Liver (tissue), 9 donors: ENCODE data around the gene ERBB2. TPM values are rescaled to one million over a fixed set of nuclear protein-coding genes. Genes with fewer than 3 reads are reported as not detected.

Source experiments
- DNase-seq: peaks from one replicate; pipeline ENCODE4 v3.0.0-alpha.2; 2017; ENCODE audit warnings: low spot score
- H3K27ac ChIP-seq, 2 donors: one replicate each; pipeline ENCODE4 v1.7.0; 2013; ENCODE audit warnings: inconsistent platforms in 2 of 2, low read length in 2 of 2, control low read depth in 1 of 2, low read depth in 1 of 2, mild to moderate bottlenecking in 1 of 2
- H3K27me3 ChIP-seq, 4 donors: one replicate each; pipeline versions ENCODE4 v1.6.1 to v1.7.0; 2013; ENCODE audit warnings: low read length in 3 of 4, inconsistent platforms in 1 of 4, mild to moderate bottlenecking in 1 of 4, moderate library complexity in 1 of 4; ENCODE audit not compliant: control insufficient read depth in 4 of 4, insufficient read depth in 4 of 4
- H3K36me3 ChIP-seq, 4 donors: one replicate each; pipeline versions ENCODE4 v1.6.1 to v1.7.0; 2013; ENCODE audit warnings: low read length in 3 of 4, mild to moderate bottlenecking in 3 of 4, low read depth in 1 of 4, moderate library complexity in 1 of 4; ENCODE audit not compliant: control insufficient read depth in 4 of 4, insufficient read depth in 3 of 4
- H3K4me1 ChIP-seq, 4 donors: one replicate each; pipeline versions ENCODE4 v1.6.1 to v1.7.0; 2013; ENCODE audit warnings: low read length in 3 of 4, mild to moderate bottlenecking in 3 of 4, moderate library complexity in 1 of 4; ENCODE audit not compliant: control insufficient read depth in 4 of 4, insufficient read depth in 4 of 4
- H3K4me3 ChIP-seq, 3 donors: one replicate each; pipeline versions ENCODE4 v1.6.1 to v1.7.0; 2013; ENCODE audit warnings: low read length in 3 of 3, control low read depth in 1 of 3, low read depth in 1 of 3, mild to moderate bottlenecking in 1 of 3
- H3K9ac ChIP-seq, 2 donors: one replicate each; pipeline ENCODE4 v1.7.0; 2013; ENCODE audit warnings: low read length in 2 of 2, mild to moderate bottlenecking in 2 of 2, moderate library complexity in 2 of 2, control low read depth in 1 of 2, low read depth in 1 of 2
- H3K9me3 ChIP-seq, 4 donors: one replicate each; pipeline versions ENCODE4 v1.6.1 to v1.7.0; 2013; ENCODE audit warnings: low read length in 3 of 4; ENCODE audit not compliant: control insufficient read depth in 4 of 4
- FOXA1 ChIP-seq: IDR thresholded peaks from 2 replicates; pipeline ENCODE4 v1.6.1; 2016; ENCODE audit warnings: antibody characterized with exemption
- HNF4A ChIP-seq, 2 donors: conservative IDR thresholded peaks; 2 replicates each; pipeline ENCODE4 v1.6.1; 2016; ENCODE audit warnings: antibody characterized with exemption in 2 of 2, mild to moderate bottlenecking in 2 of 2
- JUND ChIP-seq, 2 donors: IDR thresholded peaks; 2 replicates each; pipeline ENCODE4 v1.6.1; 2016; ENCODE audit warnings: antibody characterized with exemption in 2 of 2
- NR2F2 ChIP-seq: IDR thresholded peaks from 2 replicates; pipeline ENCODE4 v1.6.1; 2016; ENCODE audit warnings: antibody characterized with exemption
- RXRA ChIP-seq, 2 donors: IDR thresholded peaks; 2 replicates each; pipeline ENCODE4 v1.6.1; 2017 to 2018; ENCODE audit warnings: antibody characterized with exemption in 2 of 2, mild to moderate bottlenecking in 1 of 2
- SP1 ChIP-seq: IDR thresholded peaks from 2 replicates; pipeline ENCODE4 v1.6.1; 2018; ENCODE audit warnings: antibody characterized with exemption, mild to moderate bottlenecking
- TAF1 ChIP-seq: conservative IDR thresholded peaks from 2 replicates; pipeline ENCODE4 v1.6.1; 2016; ENCODE audit warnings: antibody characterized with exemption, mild to moderate bottlenecking
- YY1 ChIP-seq: IDR thresholded peaks from 2 replicates; pipeline ENCODE4 v1.6.1; 2016; ENCODE audit warnings: antibody characterized with exemption, mild to moderate bottlenecking
- WGBS: extraction: QIAGEN DNeasy Blood & Tissue Kit; methylation state at CpG from one replicate; pipeline ENCODE4 v1.1.7; 2013; 5-methylcytosine and 5-hydroxymethylcytosine counted together
- polyA plus RNA-seq, 2 donors: library from polyadenylated mRNA; stranded (reverse) in 1 of 2; unstranded in 1 of 2; fragments of 200-250 nt in 1 of 2; fragments of >200 nt in 1 of 2; fragmentation: Nextera tagmentation in 1 of 2; extraction: Ambion mirVana in 1 of 2; gene quantifications; one replicate each; pipeline versions ENCODE4 v1.2.1 to v1.2.3, GENCODE V29; 2013 to 2015
- total RNA-seq, 2 donors: library from RNA; depleted of rRNA; stranded (reverse); fragments of >200 nt; gene quantifications; one replicate each; pipeline ENCODE4 v1.2.3, GENCODE V29; 2014
- TF ChIP-seq, protein P1 (sequence below): fragments of 150-350 bp; IDR thresholded peaks from 2 replicates; pipeline ENCODE4 v1.5.1; 2017; ENCODE audit warnings: improper control_type of control experiment, low read depth, low read length; ENCODE audit not compliant: missing input control
- TF ChIP-seq, protein P2 (sequence below): IDR thresholded peaks from 2 replicates; pipeline ENCODE4 v1.6.1; 2016; ENCODE audit warnings: antibody characterized with exemption
- TF ChIP-seq, protein P3 (sequence below): IDR thresholded peaks from 2 replicates; pipeline ENCODE4 v1.6.1; 2016; ENCODE audit warnings: antibody characterized with exemption
- TF ChIP-seq, protein P4 (sequence below): IDR thresholded peaks from 2 replicates; pipeline ENCODE4 v1.6.1; 2016; ENCODE audit warnings: antibody characterized with exemption, mild to moderate bottlenecking
- donor health status: healthy.
- donor health status: healthy.
- donor health status: healthy.
- donor health status: healthy.
- donor health status: healthy.

The ERBB2 gene
- total and polyA plus RNA-seq, 4 donors: 4.7 to 28.8 (median 15.7) TPM

DNA sequence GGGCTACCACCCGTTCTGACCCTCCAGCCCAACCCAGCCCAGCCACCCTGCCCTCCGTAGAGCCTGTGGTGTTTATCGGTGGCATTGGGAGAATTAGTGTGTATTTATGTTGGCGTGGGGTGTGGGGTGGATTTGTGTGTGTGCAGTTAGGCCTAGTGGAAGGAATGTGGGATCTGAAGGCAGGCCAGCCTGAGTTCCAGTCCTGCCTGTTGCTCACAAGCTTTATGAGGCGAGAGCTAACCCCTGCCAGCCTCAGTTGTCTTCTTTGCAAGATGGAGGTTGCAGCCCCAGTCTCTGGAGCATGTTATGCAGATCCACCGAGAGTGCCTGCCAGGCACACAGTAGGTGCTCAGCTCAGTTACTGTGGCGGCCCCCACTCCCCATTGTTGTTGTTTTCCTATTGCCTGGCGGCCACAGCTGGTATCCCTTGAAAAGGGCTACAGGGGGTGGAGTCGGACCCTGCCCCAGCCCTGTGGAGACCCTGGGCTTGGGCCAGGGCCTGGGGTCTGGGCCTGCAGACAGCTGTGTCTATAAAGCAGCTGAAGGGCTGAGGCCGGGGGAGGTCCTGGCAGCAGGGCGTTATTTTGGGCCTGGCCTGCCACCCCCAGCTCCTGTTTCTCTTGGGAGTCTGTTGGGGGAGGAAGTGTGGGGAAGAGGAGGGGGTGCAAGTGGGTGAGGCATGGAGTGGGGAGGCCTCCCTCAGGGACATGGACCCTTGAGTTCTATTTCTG, 5.1 kb downstream of the ERBB2 start:
- H3K27me3 ChIP-seq: no peaks in the 10 kb centered on the region
- DNase-seq: no peak
- H3K27ac ChIP-seq: peak overlapping the region; percentile 95 to 98
- TF ChIP-seq, protein P1, sequence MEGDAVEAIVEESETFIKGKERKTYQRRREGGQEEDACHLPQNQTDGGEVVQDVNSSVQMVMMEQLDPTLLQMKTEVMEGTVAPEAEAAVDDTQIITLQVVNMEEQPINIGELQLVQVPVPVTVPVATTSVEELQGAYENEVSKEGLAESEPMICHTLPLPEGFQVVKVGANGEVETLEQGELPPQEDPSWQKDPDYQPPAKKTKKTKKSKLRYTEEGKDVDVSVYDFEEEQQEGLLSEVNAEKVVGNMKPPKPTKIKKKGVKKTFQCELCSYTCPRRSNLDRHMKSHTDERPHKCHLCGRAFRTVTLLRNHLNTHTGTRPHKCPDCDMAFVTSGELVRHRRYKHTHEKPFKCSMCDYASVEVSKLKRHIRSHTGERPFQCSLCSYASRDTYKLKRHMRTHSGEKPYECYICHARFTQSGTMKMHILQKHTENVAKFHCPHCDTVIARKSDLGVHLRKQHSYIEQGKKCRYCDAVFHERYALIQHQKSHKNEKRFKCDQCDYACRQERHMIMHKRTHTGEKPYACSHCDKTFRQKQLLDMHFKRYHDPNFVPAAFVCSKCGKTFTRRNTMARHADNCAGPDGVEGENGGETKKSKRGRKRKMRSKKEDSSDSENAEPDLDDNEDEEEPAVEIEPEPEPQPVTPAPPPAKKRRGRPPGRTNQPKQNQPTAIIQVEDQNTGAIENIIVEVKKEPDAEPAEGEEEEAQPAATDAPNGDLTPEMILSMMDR: peak; percentile 34
- TF ChIP-seq NR2F2: no peak
- H3K4me1 ChIP-seq: peaks cover 30 to 64% (median 59%) of the 10 kb centered on the region in 4 donors
- H3K36me3 ChIP-seq: peaks cover 0 to 10% (median 1%) of the 10 kb centered on the region in 4 donors
- no peaks in the 10 kb centered on the region for H3K9me3 ChIP-seq
- H3K9ac ChIP-seq: peak overlapping the region in 1 of 2 donors; percentile 41
- 66% methylated on average over 11 of the region's 11 CpGs for WGBS
- no peak overlapping the region for H3K4me3 ChIP-seq

DNA sequence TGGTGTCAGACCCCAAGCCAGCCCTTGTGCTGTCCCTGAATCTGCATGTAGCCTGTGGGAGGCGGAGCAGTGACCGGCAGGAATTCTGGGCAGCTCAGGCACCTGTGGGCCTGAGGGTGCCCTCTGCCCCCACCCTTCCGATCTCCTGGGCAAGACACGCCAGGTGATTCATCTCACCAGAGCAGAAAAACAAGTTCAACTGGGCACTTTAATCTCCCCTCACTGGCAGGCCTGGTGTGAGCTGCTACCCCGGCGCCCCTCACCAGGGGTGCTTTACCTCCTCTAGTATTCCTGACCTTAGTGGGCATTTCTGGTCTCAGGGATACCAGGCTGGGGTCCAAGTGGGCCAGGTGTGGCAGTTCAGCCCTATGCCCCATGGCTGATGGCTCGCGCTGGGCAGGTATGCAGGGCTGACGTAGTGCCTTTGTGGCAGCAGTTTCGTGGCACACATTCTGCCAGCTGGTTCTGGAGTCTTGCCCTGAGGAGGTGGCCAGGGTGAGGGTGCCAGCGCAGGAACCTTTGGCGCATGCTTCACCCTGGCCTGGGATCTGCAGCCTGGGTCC, 6.0 kb downstream of the ERBB2 start:
- Histone ChIP-seq H3K9me3 (no peaks in the 10 kb centered on the region), H3K27ac (peak overlapping the region; percentile 95 to 98), H3K9ac (peak overlapping the region in 1 of 2 donors; percentile 41), H3K4me1 (peaks cover 29 to 63% (median 59%) of the 10 kb centered on the region in 4 donors), H3K27me3 (no peaks in the 10 kb centered on the region), H3K4me3 (peak overlapping the region in 1 of 3 donors; percentile 26), H3K36me3 (peaks cover 0 to 15% (median 3%) of the 10 kb centered on the region in 4 donors)
- no peak for DNase-seq
- TF ChIP-seq, protein P2, sequence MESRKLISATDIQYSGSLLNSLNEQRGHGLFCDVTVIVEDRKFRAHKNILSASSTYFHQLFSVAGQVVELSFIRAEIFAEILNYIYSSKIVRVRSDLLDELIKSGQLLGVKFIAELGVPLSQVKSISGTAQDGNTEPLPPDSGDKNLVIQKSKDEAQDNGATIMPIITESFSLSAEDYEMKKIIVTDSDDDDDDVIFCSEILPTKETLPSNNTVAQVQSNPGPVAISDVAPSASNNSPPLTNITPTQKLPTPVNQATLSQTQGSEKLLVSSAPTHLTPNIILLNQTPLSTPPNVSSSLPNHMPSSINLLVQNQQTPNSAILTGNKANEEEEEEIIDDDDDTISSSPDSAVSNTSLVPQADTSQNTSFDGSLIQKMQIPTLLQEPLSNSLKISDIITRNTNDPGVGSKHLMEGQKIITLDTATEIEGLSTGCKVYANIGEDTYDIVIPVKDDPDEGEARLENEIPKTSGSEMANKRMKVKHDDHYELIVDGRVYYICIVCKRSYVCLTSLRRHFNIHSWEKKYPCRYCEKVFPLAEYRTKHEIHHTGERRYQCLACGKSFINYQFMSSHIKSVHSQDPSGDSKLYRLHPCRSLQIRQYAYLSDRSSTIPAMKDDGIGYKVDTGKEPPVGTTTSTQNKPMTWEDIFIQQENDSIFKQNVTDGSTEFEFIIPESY: no peak
- TF ChIP-seq, protein P3, sequence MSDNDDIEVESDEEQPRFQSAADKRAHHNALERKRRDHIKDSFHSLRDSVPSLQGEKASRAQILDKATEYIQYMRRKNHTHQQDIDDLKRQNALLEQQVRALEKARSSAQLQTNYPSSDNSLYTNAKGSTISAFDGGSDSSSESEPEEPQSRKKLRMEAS: peak; percentile 62
- TF ChIP-seq SP1 (peak; percentile 71), RXRA (IDR thresholded peaks at IDR 0.05) (peak; percentile 60 to 90), YY1 (peak; percentile 50), JUND (IDR thresholded peaks at IDR 0.05) (peak; percentile 29 to 82), FOXA1 (no peak), HNF4A (conservative IDR thresholded peaks at IDR 0.05) (peak in 1 of 2 donors; percentile 72), TAF1 (no peak)
- TF ChIP-seq, protein P4, sequence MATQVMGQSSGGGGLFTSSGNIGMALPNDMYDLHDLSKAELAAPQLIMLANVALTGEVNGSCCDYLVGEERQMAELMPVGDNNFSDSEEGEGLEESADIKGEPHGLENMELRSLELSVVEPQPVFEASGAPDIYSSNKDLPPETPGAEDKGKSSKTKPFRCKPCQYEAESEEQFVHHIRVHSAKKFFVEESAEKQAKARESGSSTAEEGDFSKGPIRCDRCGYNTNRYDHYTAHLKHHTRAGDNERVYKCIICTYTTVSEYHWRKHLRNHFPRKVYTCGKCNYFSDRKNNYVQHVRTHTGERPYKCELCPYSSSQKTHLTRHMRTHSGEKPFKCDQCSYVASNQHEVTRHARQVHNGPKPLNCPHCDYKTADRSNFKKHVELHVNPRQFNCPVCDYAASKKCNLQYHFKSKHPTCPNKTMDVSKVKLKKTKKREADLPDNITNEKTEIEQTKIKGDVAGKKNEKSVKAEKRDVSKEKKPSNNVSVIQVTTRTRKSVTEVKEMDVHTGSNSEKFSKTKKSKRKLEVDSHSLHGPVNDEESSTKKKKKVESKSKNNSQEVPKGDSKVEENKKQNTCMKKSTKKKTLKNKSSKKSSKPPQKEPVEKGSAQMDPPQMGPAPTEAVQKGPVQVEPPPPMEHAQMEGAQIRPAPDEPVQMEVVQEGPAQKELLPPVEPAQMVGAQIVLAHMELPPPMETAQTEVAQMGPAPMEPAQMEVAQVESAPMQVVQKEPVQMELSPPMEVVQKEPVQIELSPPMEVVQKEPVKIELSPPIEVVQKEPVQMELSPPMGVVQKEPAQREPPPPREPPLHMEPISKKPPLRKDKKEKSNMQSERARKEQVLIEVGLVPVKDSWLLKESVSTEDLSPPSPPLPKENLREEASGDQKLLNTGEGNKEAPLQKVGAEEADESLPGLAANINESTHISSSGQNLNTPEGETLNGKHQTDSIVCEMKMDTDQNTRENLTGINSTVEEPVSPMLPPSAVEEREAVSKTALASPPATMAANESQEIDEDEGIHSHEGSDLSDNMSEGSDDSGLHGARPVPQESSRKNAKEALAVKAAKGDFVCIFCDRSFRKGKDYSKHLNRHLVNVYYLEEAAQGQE: no peak
- 33% methylated on average over 12 of the region's 12 CpGs for WGBS
